Hepatic stellate cell (primary cell): ENCODE results near the gene GALNT9.
"Not testable (repeated sequence)": the region's sequence is repeated elsewhere in the genome, so short reads cannot be mapped to it uniquely, and the experiment has no call there.

Experiments used
- DNase-seq: peaks from one replicate; pipeline ENCODE4 v3.0.0; 2011; ENCODE audit warnings: low spot score

GALNT9 gene

GRCh38 chr12:132279184-132279889 lies 50.1 kb downstream of the GALNT9 start:
- peak; percentile 60 for DNase-seq

GRCh38 chr12:132278401-132279183 lies 50.8 kb downstream of the GALNT9 start:
- no peak for DNase-seq

GRCh38 chr12:132277949-132278348 lies 51.4 kb downstream of the GALNT9 start:
- DNase-seq: no peak

- DNase-seq: no peak
These were observed 51.9 kb downstream of the GALNT9 start for GRCh38 chr12:132277374-132277941.

- no peak for DNase-seq
These were observed 52.5 kb downstream of the GALNT9 start for GRCh38 chr12:132276827-132277373.

GRCh38 chr12:132276066-132276826 lies 53.1 kb downstream of the GALNT9 start:
- no peak for DNase-seq

- no peak for DNase-seq
These were observed 53.8 kb downstream of the GALNT9 start for GRCh38 chr12:132275631-132276030.

GRCh38 chr12:132275110-132275531 lies 54.3 kb downstream of the GALNT9 start:
- DNase-seq: peak; percentile 88

- DNase-seq: no peak
These were observed 55.4 kb downstream of the GALNT9 start for GRCh38 chr12:132273992-132274334.

GRCh38 chr12:132272711-132273110 lies 56.7 kb downstream of the GALNT9 start:
- DNase-seq: no peak

GRCh38 chr12:132271755-132272092 lies 57.7 kb downstream of the GALNT9 start:
- DNase-seq: no peak

- no peak for DNase-seq
These were observed 58.2 kb downstream of the GALNT9 start for GRCh38 chr12:132270969-132271754.

- DNase-seq: no peak
These were observed 58.9 kb downstream of the GALNT9 start for GRCh38 chr12:132270516-132270915.

GRCh38 chr12:132269271-132269968 lies 60.0 kb downstream of the GALNT9 start:
- no peak for DNase-seq

GRCh38 chr12:132268674-132269073 lies 60.7 kb downstream of the GALNT9 start:
- no peak for DNase-seq

GRCh38 chr12:132267873-132268272 lies 61.5 kb downstream of the GALNT9 start:
- DNase-seq: no peak

- no peak for DNase-seq
These were observed 62.6 kb downstream of the GALNT9 start for GRCh38 chr12:132266802-132267201.

- no peak for DNase-seq
These were observed 63.0 kb downstream of the GALNT9 start for GRCh38 chr12:132266370-132266769.

GRCh38 chr12:132265822-132266221 lies 63.6 kb downstream of the GALNT9 start:
- not testable (repeated sequence) for DNase-seq

GRCh38 chr12:132265056-132265800 lies 64.2 kb downstream of the GALNT9 start:
- DNase-seq: no peak
